HG02678 (cell line): ENCODE measurements around the gene NDST1.

Experiments used
- ATAC-seq: cut with Tn5 transposase; IDR thresholded peaks from one replicate; pipeline ENCODE4 v1.9.1; 2021; ENCODE audit warnings: mild to moderate bottlenecking, moderate library complexity; ENCODE audit not compliant: unreplicated experiment

The NDST1 gene

GRCh38 chr5:150488519-150489359 lies 19.2 kb upstream of the NDST1 start:
- no peak for ATAC-seq

- ATAC-seq = peak; percentile 84
These were observed 18.3 kb upstream of the NDST1 start for GRCh38 chr5:150489360-150490295.

- no peak for ATAC-seq
These were observed 17.6 kb upstream of the NDST1 start for GRCh38 chr5:150490296-150490669.

- ATAC-seq = no peak
These were observed 17.2 kb upstream of the NDST1 start for GRCh38 chr5:150490754-150491153.

GRCh38 chr5:150491876-150492275 lies 16.1 kb upstream of the NDST1 start:
- ATAC-seq = no peak

- ATAC-seq = no peak
These were observed 15.3 kb upstream of the NDST1 start for GRCh38 chr5:150492621-150493020.

- no peak for ATAC-seq
These were observed 11.8 kb upstream of the NDST1 start for GRCh38 chr5:150496098-150496497.

- ATAC-seq = no peak
These were observed 11.4 kb upstream of the NDST1 start for GRCh38 chr5:150496534-150496933.

- ATAC-seq = no peak
These were observed 10.5 kb upstream of the NDST1 start for GRCh38 chr5:150497274-150497988.

GRCh38 chr5:150497989-150498317 lies 10.0 kb upstream of the NDST1 start:
- ATAC-seq = no peak

GRCh38 chr5:150498501-150498900 lies 9.4 kb upstream of the NDST1 start:
- no peak for ATAC-seq

GRCh38 chr5:150498971-150499370 lies 9.0 kb upstream of the NDST1 start:
- no peak for ATAC-seq

- peak; percentile 73 for ATAC-seq
These were observed 8.4 kb upstream of the NDST1 start for GRCh38 chr5:150499437-150499956.

GRCh38 chr5:150500328-150500841 lies 7.5 kb upstream of the NDST1 start:
- ATAC-seq = no peak

GRCh38 chr5:150500905-150501304 lies 7.0 kb upstream of the NDST1 start:
- ATAC-seq = no peak

- no peak for ATAC-seq
These were observed 5.8 kb upstream of the NDST1 start for GRCh38 chr5:150502106-150502505.

GRCh38 chr5:150502847-150503246 lies 5.1 kb upstream of the NDST1 start:
- no peak for ATAC-seq

GRCh38 chr5:150503386-150503785 lies 4.5 kb upstream of the NDST1 start:
- ATAC-seq = no peak

GRCh38 chr5:150503977-150504620 lies 3.8 kb upstream of the NDST1 start:
- no peak for ATAC-seq

- no peak for ATAC-seq
These were observed 2.9 kb upstream of the NDST1 start for GRCh38 chr5:150505041-150505511.
